GM12801 (cell line): ENCODE measurements around the gene FGD2.

Experiments
- CTCF ChIP-seq: IDR thresholded peaks from one replicate; pipeline ENCODE4 v1.5.1; 2011; ENCODE audit warnings: control low read depth; ENCODE audit not compliant: insufficient read length; ENCODE audit errors: extremely low read depth

The FGD2 gene

GRCh38 chr6:37072526-37072925 is 67.1 kb downstream of the FGD2 start:
- no peak for TF ChIP-seq CTCF

- TF ChIP-seq CTCF, result no peak
Observed at GRCh38 chr6:37074053-37074827, 68.8 kb downstream of the FGD2 start.

GRCh38 chr6:37077191-37077904 is 71.9 kb downstream of the FGD2 start:
- TF ChIP-seq CTCF, result no peak

GRCh38 chr6:37077905-37078296 is 72.4 kb downstream of the FGD2 start:
- no peak for TF ChIP-seq CTCF
